VCaP (cell line): Measurements from ENCODE around the gene AGPAT1.
"Not testable (repeated sequence)": the region's sequence is repeated elsewhere in the genome, so short reads cannot be mapped to it uniquely, and the experiment has no call there.

Source experiments
- H3K27ac ChIP-seq: fragments of 450-650 bp; 2 replicates; pipeline ENCODE4 v1.5.1; 2017
- CTCF ChIP-seq: fragments of 450-650 bp; conservative IDR thresholded peaks from 2 replicates; pipeline ENCODE4 v1.5.1; 2017; ENCODE audit warnings: mild to moderate bottlenecking, moderate library complexity

Gene AGPAT1

DNA sequence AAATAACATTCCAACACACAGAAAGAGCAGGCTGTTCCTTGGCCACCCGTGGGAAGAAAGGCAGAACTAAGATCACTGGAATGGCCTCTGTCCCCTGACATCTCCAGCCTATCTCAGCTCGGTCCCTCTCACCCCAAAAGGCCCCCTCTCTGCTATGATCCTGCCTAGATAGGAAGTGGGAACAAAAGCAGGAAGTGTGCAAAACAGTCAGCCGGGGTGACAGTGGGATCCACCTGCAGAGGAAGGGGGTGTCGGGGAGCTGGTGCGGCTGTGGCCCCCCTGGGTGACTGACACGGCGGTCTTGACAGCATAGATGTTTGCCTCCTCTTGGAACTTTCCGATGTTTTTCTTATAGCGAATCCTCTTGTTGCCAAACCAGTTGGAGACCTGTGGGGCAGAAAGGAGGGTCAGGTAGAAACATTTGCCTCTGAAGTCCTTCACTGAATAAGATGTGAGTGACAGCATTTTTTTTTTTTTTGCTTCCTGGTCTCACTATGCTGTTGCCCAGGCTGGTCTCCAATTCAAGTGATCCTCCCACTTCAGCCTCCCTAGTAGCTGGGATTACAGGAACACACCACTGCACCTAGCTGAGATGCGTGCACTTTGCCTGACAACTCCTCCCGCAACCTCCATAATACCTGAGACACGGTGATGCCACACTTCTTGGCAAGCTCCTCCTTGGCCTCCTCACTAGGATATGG, 11.3 kb upstream of the AGPAT1 start:
- TF ChIP-seq CTCF: no peak
- H3K27ac ChIP-seq: no peak overlapping the region

GRCh38 chr6:32186151-32186840, 10.4 kb upstream of the AGPAT1 start:
- not testable (repeated sequence) for H3K27ac ChIP-seq

GRCh38 chr6:32185681-32186131, 9.8 kb upstream of the AGPAT1 start:
- H3K27ac ChIP-seq: not testable (repeated sequence)

DNA sequence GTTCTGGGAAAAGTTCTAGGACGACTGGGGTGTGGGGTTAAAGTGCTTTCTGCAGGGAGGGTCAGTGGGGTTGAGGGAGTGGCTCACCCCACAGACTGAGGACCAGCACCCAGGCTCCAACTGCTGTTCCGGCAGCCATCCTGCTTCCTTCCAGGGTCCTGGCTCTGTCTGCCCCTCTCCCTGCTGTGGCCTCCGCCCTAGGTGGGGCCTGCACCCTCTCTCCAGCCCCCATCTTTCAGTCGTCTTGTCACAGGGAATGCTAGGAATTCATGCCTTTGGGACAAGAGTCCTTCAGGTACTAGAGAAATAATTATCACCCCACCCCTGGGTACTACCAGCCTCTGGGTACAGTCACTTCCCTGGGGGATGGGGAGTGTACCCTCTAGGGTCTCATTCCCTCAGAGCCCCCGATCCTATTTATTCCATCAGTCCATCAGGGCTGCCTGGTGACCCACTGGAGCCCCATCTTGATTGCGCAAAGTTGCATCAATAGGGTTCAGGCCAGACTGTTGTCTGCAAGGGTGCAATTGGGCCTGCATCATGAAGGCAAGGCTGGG, 8.3 kb upstream of the AGPAT1 start, which contains the start of gene AGER:
AGER (minus strand) TSS at position 170 of the 557 bp plus-strand sequence; CDS start at position 139, 31 bp downstream.
- no peak within 1 kb of the TSS for H3K27ac ChIP-seq
- no peak for TF ChIP-seq CTCF

- H3K27ac ChIP-seq: no peak overlapping the region
- no peak for TF ChIP-seq CTCF
These were observed 7.7 kb upstream of the AGPAT1 start for GRCh38 chr6:32183483-32184083.

DNA sequence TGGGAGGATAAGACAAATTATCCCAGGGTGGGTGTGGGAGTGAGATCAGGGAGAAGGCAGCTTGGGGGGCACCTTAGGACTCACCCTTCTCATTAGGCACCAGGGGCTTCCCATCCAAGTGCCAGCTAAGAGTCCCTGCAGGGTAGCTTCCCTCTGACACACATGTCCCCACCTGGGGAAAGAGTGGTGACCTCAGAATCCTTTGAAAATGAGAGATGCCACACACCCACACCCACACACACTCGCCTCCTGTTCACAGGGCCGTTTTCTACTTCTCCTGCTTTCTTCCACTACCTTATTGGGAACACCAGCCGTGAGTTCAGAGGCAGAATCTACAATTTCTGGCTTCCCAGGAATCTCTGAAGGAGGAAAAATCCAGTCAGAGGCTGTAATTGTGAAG, 7.1 kb upstream of the AGPAT1 start:
- no peak for TF ChIP-seq CTCF
- H3K27ac ChIP-seq: no peak overlapping the region

DNA sequence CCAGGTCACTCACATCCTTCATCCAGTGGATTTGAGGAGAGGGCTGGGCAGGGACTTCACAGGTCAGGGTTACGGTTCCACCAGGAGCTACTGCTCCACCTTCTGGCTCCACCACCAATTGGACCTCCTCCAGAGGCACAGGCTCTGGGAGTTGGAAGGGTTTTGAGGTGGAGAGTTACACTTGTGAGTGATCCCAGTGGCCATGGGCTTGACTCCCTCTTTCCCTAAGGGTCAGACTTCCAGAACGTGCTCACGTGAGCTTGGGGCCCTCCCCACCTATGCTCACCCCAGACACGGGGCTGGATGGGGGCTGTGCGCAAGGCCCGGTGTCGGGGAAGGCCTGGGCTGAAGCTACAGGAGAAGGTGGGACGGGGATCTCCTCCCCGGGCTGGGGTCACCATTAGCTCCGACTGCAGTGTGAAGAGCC, 6.7 kb upstream of the AGPAT1 start:
- no peak for TF ChIP-seq CTCF
- no peak overlapping the region for H3K27ac ChIP-seq

DNA sequence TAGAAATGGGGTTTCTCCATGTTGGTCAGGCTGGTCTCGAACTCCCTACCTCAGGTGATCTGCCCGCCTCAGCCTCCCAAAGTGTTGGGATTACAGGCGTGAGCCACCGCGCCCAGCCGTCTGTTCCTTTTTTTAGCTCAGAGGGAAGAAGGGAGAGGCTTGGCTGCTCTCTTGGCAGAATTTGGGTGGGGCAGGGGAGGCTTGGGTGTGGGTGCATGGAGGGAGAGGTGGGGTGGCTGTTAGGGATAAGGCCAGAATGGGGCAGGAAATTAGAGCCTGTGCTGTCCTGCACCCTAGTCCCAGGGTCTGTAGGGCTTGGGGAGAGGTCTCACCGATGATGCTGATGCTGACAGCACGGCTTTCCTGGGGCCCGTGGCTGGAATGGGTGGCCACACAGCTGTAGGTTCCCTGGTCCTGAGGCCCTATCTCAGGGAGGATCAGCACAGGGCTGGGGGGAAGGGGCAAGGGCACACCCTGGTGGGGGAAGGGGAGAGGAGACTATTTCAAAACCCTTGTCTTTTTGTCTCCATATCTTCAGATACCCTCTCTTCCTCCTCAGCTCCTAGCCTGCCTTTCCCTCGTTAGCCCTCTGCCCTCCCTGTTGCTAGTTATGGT, 6.1 kb upstream of the AGPAT1 start:
- no peak overlapping the region for H3K27ac ChIP-seq
- no peak for TF ChIP-seq CTCF
